Panc1 (cell line): ENCODE measurements around the gene PHKG1. TPM values are rescaled to one million over a fixed set of nuclear protein-coding genes. Genes with fewer than 3 reads are reported as not detected.
"Not testable (repeated sequence)": the region's sequence is repeated elsewhere in the genome, so short reads cannot be mapped to it uniquely, and the experiment has no call there.

Source experiments
- ATAC-seq: fragments of 200-7000 bp; cut with Tn5 transposase; 2 replicates; pipeline ENCODE4 v1.9.1; 2020; ENCODE audit warnings: mild to moderate bottlenecking, moderate library complexity
- BruUV-seq: library from RNA; stranded (reverse); fragments of 400-500 nt; replicated peaks from 2 replicates; lab custom pipeline; 2021; lab: Mats Ljungman, UMichigan
- CTCF ChIA-PET: fragments of 300-600 bp; sonication (Branson Sonifier 250); formaldehyde crosslinking; loops from one replicate; lab custom pipeline; 2022; ENCODE audit warnings: antibody characterized with exemption; lab: Charles Lee
- POLR2A ChIA-PET: fragments of 300-600 bp; sonication (Branson Sonifier 250); formaldehyde crosslinking; loops from one replicate; lab custom pipeline; 2022; ENCODE audit warnings: antibody characterized with exemption; lab: Charles Lee
- DNase-seq: peaks from one replicate; pipeline ENCODE4 v3.0.0-alpha.2; 2010; ENCODE audit warnings: low read depth, low spot score
- H3K27ac ChIP-seq: 2 replicates; pipeline ENCODE4 v1.5.1; 2011; ENCODE audit warnings: mild to moderate bottlenecking, low read length, inconsistent platforms
- H3K27me3 ChIP-seq: fragments of 200-500 bp; sonication (Bioruptor generic); 2 replicates; pipeline ENCODE4 v1.6.0; 2014; ENCODE audit warnings: low read length, inconsistent platforms; ENCODE audit not compliant: control insufficient read depth, insufficient read depth
- H3K36me3 ChIP-seq: fragments of 200-500 bp; sonication (Bioruptor generic); 2 replicates; pipeline ENCODE4 v1.5.1; 2014; ENCODE audit warnings: inconsistent platforms, mild to moderate bottlenecking, low read length, moderate library complexity; ENCODE audit not compliant: control insufficient read depth, insufficient read depth
- H3K4me1 ChIP-seq: 2 replicates; pipeline ENCODE4 v1.5.1; 2011; ENCODE audit warnings: inconsistent platforms, mild to moderate bottlenecking, low read length, moderate library complexity; ENCODE audit not compliant: control insufficient read depth, insufficient read depth
- H3K4me3 ChIP-seq, 2 experiments: 2 replicates each; pipeline ENCODE4 v1.5.1; 2011 to 2012; ENCODE audit warnings: low read depth in 2 of 2, low read length in 2 of 2, mild to moderate bottlenecking in 2 of 2, inconsistent platforms in 1 of 2, moderate library complexity in 1 of 2
- H3K9me3 ChIP-seq: fragments of 200-500 bp; sonication (Bioruptor generic); 2 replicates; pipeline ENCODE4 v1.5.1; 2014; ENCODE audit warnings: low read depth, mild to moderate bottlenecking, inconsistent platforms, low read length, moderate library complexity; ENCODE audit not compliant: control insufficient read depth, insufficient read depth
- POLR2AphosphoS5 ChIP-seq: IDR thresholded peaks from 2 replicates; pipeline ENCODE4 v1.6.1; 2012; ENCODE audit warnings: mild to moderate bottlenecking, low read depth, low read length, moderate library complexity
- REST ChIP-seq, 2 experiments: IDR thresholded peaks; 2 replicates each; pipeline ENCODE4 v1.6.1; 2011 to 2012; ENCODE audit warnings: low read depth in 2 of 2, control low read depth in 1 of 2, low read length in 1 of 2, mild to moderate bottlenecking in 1 of 2, moderate library complexity in 1 of 2; ENCODE audit not compliant: insufficient read depth in 1 of 2
- SIN3A ChIP-seq: IDR thresholded peaks from 2 replicates; pipeline ENCODE4 v1.6.1; 2012; ENCODE audit warnings: low read depth, mild to moderate bottlenecking, low read length, moderate library complexity, borderline replicate concordance; ENCODE audit not compliant: insufficient read depth
- TCF7L2 ChIP-seq: IDR thresholded peaks from 2 replicates; pipeline ENCODE4 v1.6.1; 2011; ENCODE audit warnings: mild to moderate bottlenecking, low read depth, low read length, inconsistent platforms
- in situ Hi-C: cut with HindIII; loops from 2 replicates; pipeline ENCODE4 v1.10.0; 2016; ENCODE audit warnings: low sequenced_read_pairs, low pct_unique_long_range_greater_than_20kb
- intact Hi-C: fragments of 100-400 bp; cut with micrococcal nuclease; formaldehyde crosslinking; loops from one replicate; pipeline ENCODE4 v1.10.0; 2022; ENCODE audit not compliant: unreplicated experiment
- total RNA-seq: library from RNA; stranded (reverse); gene quantifications from one replicate; pipeline ENCODE4 v1.2.1, GENCODE V29; 2021; ENCODE audit not compliant: unreplicated experiment
- TF ChIP-seq, protein P1 (sequence below): fragments of 450-650 bp; IDR thresholded peaks from 2 replicates; pipeline ENCODE4 v1.5.1; 2017; ENCODE audit warnings: mild to moderate bottlenecking

Gene PHKG1
- total RNA-seq, 1 experiment from 2014 or later = 0.67 TPM

- H3K4me3 ChIP-seq, ATAC-seq, H3K4me1 ChIP-seq, in situ Hi-C loops, H3K27me3 ChIP-seq, H3K9me3 ChIP-seq, H3K27ac ChIP-seq, intact Hi-C loops, BruUV-seq, DNase-seq: not testable (repeated sequence)
- CTCF ChIA-PET = interaction anchor here (0.6 kb wide), 1 partner anchor 47 kb away, joined by 3 read pairs; the partner anchor contains the start of genes CCT6A and PSPH
- peaks cover 19% of the 10 kb centered on the region for H3K36me3 ChIP-seq
- POLR2A ChIA-PET = interaction anchor here (0.7 kb wide), 1 partner anchor 365 kb away, joined by 5 read pairs; no protein-coding TSS in a partner anchor
Observed at GRCh38 chr7:56098187-56099008, 5.6 kb upstream of the PHKG1 start.

DNA sequence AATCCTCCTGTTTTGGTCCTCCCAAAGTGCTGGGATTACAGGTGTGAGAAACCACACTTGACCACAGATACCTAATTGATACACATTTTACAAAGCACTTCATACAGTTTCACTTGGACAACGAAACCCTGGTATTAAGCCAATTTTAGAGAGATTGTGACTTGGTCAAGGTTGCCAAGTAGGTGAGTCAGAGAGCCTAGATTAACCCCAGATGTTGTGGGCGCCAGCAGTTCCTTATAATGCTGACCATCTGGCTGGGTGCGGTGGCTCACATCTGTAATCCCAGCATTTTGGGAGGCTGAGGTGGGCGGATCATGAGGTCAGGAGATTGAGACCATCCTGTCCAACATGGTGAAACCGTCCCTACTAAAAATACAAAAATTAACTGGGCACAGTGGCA is 4.9 kb upstream of the PHKG1 start:
- intact Hi-C loops (no loop called here), in situ Hi-C loops (no loop called here)
- Histone ChIP-seq H3K4me3 (no peak overlapping the region), H3K9me3 (no peaks in the 10 kb centered on the region), H3K4me1 (peaks cover 9% of the 10 kb centered on the region; the same call in 1 of the 2 replicates), H3K27ac (no peak overlapping the region), H3K27me3 (no peaks in the 10 kb centered on the region), H3K36me3 (peaks cover 15% of the 10 kb centered on the region)
- ATAC-seq = peak; percentile 32; the same call in 1 of the 2 replicates
- no peak for DNase-seq
- BruUV-seq = no TSS peak
- CTCF ChIA-PET = no interaction called here
- TF ChIP-seq POLR2AphosphoS5 (no peak), TCF7L2 (no peak), SIN3A (no peak), REST (IDR thresholded peaks at IDR 0.05; ENCODE audit: insufficient read depth in 1 of 2, low read depth in 2 of 2, low read length in 1 of 2) (no peak)
- TF ChIP-seq, protein P1, sequence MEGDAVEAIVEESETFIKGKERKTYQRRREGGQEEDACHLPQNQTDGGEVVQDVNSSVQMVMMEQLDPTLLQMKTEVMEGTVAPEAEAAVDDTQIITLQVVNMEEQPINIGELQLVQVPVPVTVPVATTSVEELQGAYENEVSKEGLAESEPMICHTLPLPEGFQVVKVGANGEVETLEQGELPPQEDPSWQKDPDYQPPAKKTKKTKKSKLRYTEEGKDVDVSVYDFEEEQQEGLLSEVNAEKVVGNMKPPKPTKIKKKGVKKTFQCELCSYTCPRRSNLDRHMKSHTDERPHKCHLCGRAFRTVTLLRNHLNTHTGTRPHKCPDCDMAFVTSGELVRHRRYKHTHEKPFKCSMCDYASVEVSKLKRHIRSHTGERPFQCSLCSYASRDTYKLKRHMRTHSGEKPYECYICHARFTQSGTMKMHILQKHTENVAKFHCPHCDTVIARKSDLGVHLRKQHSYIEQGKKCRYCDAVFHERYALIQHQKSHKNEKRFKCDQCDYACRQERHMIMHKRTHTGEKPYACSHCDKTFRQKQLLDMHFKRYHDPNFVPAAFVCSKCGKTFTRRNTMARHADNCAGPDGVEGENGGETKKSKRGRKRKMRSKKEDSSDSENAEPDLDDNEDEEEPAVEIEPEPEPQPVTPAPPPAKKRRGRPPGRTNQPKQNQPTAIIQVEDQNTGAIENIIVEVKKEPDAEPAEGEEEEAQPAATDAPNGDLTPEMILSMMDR = no peak
- POLR2A ChIA-PET = no interaction called here

- intact Hi-C loops, DNase-seq, H3K36me3 ChIP-seq, H3K27me3 ChIP-seq, BruUV-seq, H3K9me3 ChIP-seq, H3K4me3 ChIP-seq, in situ Hi-C loops, ATAC-seq: not testable (repeated sequence)
- POLR2A ChIA-PET = interaction anchor here (0.5 to 0.6 kb wide), 2 partner anchors 38 to 86 kb away, joined by 3 to 6 read pairs; no protein-coding TSS in a partner anchor
- CTCF ChIA-PET = interaction anchor here (0.6 to 1.2 kb wide), 2 partner anchors 14 to 15 kb away, joined by 3 to 5 read pairs; partner anchors contain the start of gene CHCHD2
- peaks cover 11% of the 10 kb centered on the region; the same call in 1 of the 2 replicates for H3K4me1 ChIP-seq
- H3K27ac ChIP-seq = peak overlapping the region; percentile 29; the same call in 1 of the 2 replicates
Observed at GRCh38 chr7:56092388-56092787, 364 bp downstream of the PHKG1 start.
